GM19023 (cell line): Measurements from ENCODE around the gene RAB33B.
"Not testable (repeated sequence)": the region's sequence is repeated elsewhere in the genome, so short reads cannot be mapped to it uniquely, and the experiment has no call there.

Source experiments
- ATAC-seq: cut with Tn5 transposase; IDR thresholded peaks from one replicate; pipeline ENCODE4 v1.9.1; 2021; ENCODE audit warnings: mild to moderate bottlenecking, moderate library complexity; ENCODE audit not compliant: unreplicated experiment

RAB33B gene

GRCh38 chr4:139461022-139461628, 7.2 kb downstream of the RAB33B start:
- no peak for ATAC-seq

- not testable (repeated sequence) for ATAC-seq
Observed at GRCh38 chr4:139464512-139464911, 10.6 kb downstream of the RAB33B start.

GRCh38 chr4:139465922-139466321, 12.0 kb downstream of the RAB33B start:
- ATAC-seq: no peak

GRCh38 chr4:139468756-139469155, 14.8 kb downstream of the RAB33B start:
- not testable (repeated sequence) for ATAC-seq

- ATAC-seq: no peak
Observed at GRCh38 chr4:139469216-139469615, 15.3 kb downstream of the RAB33B start.

- no peak for ATAC-seq
Observed at GRCh38 chr4:139469869-139470268, 15.9 kb downstream of the RAB33B start.

GRCh38 chr4:139470295-139470694, 16.4 kb downstream of the RAB33B start:
- ATAC-seq: no peak

- no peak for ATAC-seq
Observed at GRCh38 chr4:139470997-139471665, 17.2 kb downstream of the RAB33B start.

GRCh38 chr4:139472852-139473251, 18.9 kb downstream of the RAB33B start:
- no peak for ATAC-seq

GRCh38 chr4:139476363-139476762, 22.4 kb downstream of the RAB33B start:
- no peak for ATAC-seq

GRCh38 chr4:139481465-139481864, 27.5 kb downstream of the RAB33B start:
- ATAC-seq: no peak

GRCh38 chr4:139483000-139483399, 29.1 kb downstream of the RAB33B start:
- no peak for ATAC-seq

GRCh38 chr4:139484783-139485311, 30.9 kb downstream of the RAB33B start:
- ATAC-seq: no peak

GRCh38 chr4:139488442-139488841, 34.5 kb downstream of the RAB33B start:
- ATAC-seq: no peak

GRCh38 chr4:139489638-139490037, 35.7 kb downstream of the RAB33B start:
- no peak for ATAC-seq

- no peak for ATAC-seq
Observed at GRCh38 chr4:139492429-139492828, 38.5 kb downstream of the RAB33B start.

- no peak for ATAC-seq
Observed at GRCh38 chr4:139493176-139493575, 39.3 kb downstream of the RAB33B start.

- ATAC-seq: no peak
Observed at GRCh38 chr4:139499186-139499585, 45.3 kb downstream of the RAB33B start.

- no peak for ATAC-seq
Observed at GRCh38 chr4:139501117-139501516, 47.2 kb downstream of the RAB33B start.

- ATAC-seq: no peak
Observed at GRCh38 chr4:139501527-139501926, 47.6 kb downstream of the RAB33B start.

- no peak for ATAC-seq
Observed at GRCh38 chr4:139501927-139502899, 48.3 kb downstream of the RAB33B start.
